Fibroblast of skin of back (primary cell): ENCODE data around the gene MTARC1.

Experiments used
- DNase-seq: peaks from one replicate; pipeline ENCODE4 v3.0.0-alpha.2; 2013

The MTARC1 gene

GRCh38 chr1:220834155-220834870, 47.6 kb downstream of the MTARC1 start:
- DNase-seq = no peak
